NCI-H510A treated with DMSO at 0.1 percent for 48 hours (cell line): ENCODE measurements around the gene PHF21A.
"Not testable (repeated sequence)": the region's sequence is repeated elsewhere in the genome, so short reads cannot be mapped to it uniquely, and the experiment has no call there.

Experiments
- DNase-seq: peaks from one replicate; lab custom pipeline; 2025; lab: John Stamatoyannopoulos, UW

PHF21A gene

GRCh38 chr11:45921561-45922424 is 199.5 kb downstream of the PHF21A start:
- peak; percentile 38 for DNase-seq

- no peak for DNase-seq
Measured at GRCh38 chr11:45920531-45921477, 200.4 kb downstream of the PHF21A start.

GRCh38 chr11:45919806-45920530 is 201.3 kb downstream of the PHF21A start:
- no peak for DNase-seq

GRCh38 chr11:45918962-45919675 is 202.1 kb downstream of the PHF21A start:
- no peak for DNase-seq

- peak; percentile 34 for DNase-seq
Measured at GRCh38 chr11:45918331-45918941, 202.8 kb downstream of the PHF21A start.

GRCh38 chr11:45917623-45918330 is 203.5 kb downstream of the PHF21A start, which contains the start of gene PEX16:
PEX16 (minus strand) TSS chr11:45917877; CDS start chr11:45917811, 66 bp downstream.
- DNase-seq: peak; percentile 52

GRCh38 chr11:45917286-45917622 is 204.0 kb downstream of the PHF21A start:
- DNase-seq: no peak

- DNase-seq: no peak
Measured at GRCh38 chr11:45915446-45915845, 205.8 kb downstream of the PHF21A start.

GRCh38 chr11:45913942-45914635 is 207.2 kb downstream of the PHF21A start:
- DNase-seq: no peak

GRCh38 chr11:45913514-45913913 is 207.7 kb downstream of the PHF21A start:
- no peak for DNase-seq

GRCh38 chr11:45910623-45911022 is 210.6 kb downstream of the PHF21A start:
- DNase-seq: no peak

GRCh38 chr11:45909594-45910475 is 211.4 kb downstream of the PHF21A start:
- no peak for DNase-seq

- no peak for DNase-seq
Measured at GRCh38 chr11:45907911-45908370, 213.3 kb downstream of the PHF21A start.

- no peak for DNase-seq
Measured at GRCh38 chr11:45906965-45907611, 214.2 kb downstream of the PHF21A start, which contains the start of gene FREY1. FREY1 (minus strand) TSS chr11:45907271; CDS start chr11:45907245, 26 bp downstream.

- DNase-seq: no peak
Measured at GRCh38 chr11:45906096-45906682, 215.1 kb downstream of the PHF21A start.

- not testable (repeated sequence) for DNase-seq
Measured at GRCh38 chr11:45905576-45905975, 215.7 kb downstream of the PHF21A start.

- DNase-seq: no peak
Measured at GRCh38 chr11:45905095-45905494, 216.2 kb downstream of the PHF21A start.
